ENCODE measurements around the gene RSBN1. TPM values are rescaled to one million over a fixed set of nuclear protein-coding genes. Genes with fewer than 3 reads are reported as not detected.

RSBN1 gene
- total and polyA plus RNA-seq, 9 of the 15 experiments (the other 6 are each of a cell fraction or from before 2014, with no cell fraction given): 4.5 to 24.3 (median 13.0) TPM

DNA sequence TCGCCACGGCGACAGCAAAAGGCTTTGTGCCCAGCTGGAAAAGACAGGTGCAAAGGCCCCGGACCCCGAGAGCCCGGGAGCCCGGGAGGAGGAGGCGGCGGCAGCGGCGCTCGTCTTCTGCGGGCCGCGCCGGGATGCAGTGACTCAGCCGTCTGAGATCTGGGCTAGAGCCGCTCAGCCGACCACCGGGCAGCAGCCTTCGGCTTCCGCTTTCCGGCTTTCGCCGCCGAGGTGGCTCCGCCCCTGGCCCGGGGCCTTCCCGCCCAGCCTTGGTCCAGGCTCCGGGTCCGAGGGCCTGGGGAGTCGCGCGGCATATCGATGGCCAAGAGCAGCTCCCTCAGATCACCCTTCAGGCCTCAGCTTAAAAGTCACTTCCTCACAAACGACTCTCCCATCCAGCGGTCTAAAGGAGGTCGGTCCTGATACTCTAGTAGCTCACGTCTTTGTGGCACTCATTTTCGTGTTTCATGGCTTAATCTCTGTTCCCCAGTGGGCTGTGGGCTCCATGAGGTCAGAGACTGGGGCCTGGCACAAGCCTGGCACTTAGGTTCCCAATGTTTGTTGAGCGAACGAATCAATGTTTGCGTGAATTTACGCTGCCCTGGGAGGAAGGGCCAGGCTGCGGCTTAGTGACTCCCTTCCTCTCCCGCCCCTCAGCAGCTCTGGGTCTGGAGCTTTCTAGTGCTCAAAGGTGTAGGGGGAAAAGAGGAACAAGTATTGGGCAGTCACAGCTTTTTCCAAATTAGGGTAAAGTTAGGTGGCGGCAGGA is 52.8 kb downstream of the RSBN1 start, which contains the start of gene PHTF1 (continued):
- peak; percentile 78; the same call in 1 of the 2 replicates for TF ChIP-seq FOXO4 (CRISPR knock-in tag; IDR thresholded peaks at IDR 0.05)
- TF ChIP-seq, protein P1, sequence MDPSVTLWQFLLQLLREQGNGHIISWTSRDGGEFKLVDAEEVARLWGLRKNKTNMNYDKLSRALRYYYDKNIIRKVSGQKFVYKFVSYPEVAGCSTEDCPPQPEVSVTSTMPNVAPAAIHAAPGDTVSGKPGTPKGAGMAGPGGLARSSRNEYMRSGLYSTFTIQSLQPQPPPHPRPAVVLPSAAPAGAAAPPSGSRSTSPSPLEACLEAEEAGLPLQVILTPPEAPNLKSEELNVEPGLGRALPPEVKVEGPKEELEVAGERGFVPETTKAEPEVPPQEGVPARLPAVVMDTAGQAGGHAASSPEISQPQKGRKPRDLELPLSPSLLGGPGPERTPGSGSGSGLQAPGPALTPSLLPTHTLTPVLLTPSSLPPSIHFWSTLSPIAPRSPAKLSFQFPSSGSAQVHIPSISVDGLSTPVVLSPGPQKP (CRISPR knock-in tag; IDR thresholded peaks at IDR 0.05): no peak
- TF ChIP-seq E2F6 (IDR thresholded peaks at IDR 0.05; ENCODE audit: borderline replicate concordance in 1 of 2, extremely low read depth in 1 of 2, insufficient read depth in 1 of 2, insufficient read length in 1 of 2, low read depth in 1 of 2, low read length in 1 of 2, poor library complexity in 1 of 2, severe bottlenecking in 1 of 2): peak; percentile 69 to 93
- 0 out of 2 replicates have a peak, but pooled peaks have one; percentile 27 for TF ChIP-seq PTBP1 (IDR thresholded peaks at IDR 0.05; ENCODE audit: low read depth, low read length)
- TF ChIP-seq, protein P2, sequence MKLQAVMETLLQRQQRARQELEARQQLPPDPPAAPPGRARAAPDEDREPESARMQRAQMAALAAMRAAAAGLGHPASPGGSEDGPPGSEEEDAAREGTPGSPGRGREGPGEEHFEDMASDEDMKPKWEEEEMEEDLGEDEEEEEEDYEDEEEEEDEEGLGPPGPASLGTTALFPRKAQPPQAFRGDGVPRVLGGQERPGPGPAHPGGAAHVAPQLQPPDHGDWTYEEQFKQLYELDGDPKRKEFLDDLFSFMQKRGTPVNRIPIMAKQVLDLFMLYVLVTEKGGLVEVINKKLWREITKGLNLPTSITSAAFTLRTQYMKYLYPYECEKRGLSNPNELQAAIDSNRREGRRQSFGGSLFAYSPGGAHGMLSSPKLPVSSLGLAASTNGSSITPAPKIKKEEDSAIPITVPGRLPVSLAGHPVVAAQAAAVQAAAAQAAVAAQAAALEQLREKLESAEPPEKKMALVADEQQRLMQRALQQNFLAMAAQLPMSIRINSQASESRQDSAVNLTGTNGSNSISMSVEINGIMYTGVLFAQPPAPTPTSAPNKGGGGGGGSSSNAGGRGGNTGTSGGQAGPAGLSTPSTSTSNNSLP (IDR thresholded peaks at IDR 0.05; ENCODE audit: borderline replicate concordance, low read depth, low read length): no peak
- no peak for TF ChIP-seq ZNF699 (CRISPR knock-in tag; IDR thresholded peaks at IDR 0.05; ENCODE audit: insufficient replicate concordance)
- TF ChIP-seq STAT5B (CRISPR knock-in tag; IDR thresholded peaks at IDR 0.05): no peak
- TF ChIP-seq GABPA (tag; conservative IDR thresholded peaks at IDR 0.05; ENCODE audit: low read depth): peak; percentile 84
- peak; percentile 99 for TF ChIP-seq POLR2G (IDR thresholded peaks at IDR 0.05; ENCODE audit: low read depth, low read length)
- TF ChIP-seq ZNF41 (CRISPR knock-in tag; conservative IDR thresholded peaks at IDR 0.05): peak; percentile 50; the same call in 1 of the 2 replicates
- TF ChIP-seq SETDB1 (IDR thresholded peaks at IDR 0.05; ENCODE audit: low read length): no peak
- TF ChIP-seq FOSL1 (tag; conservative IDR thresholded peaks at IDR 0.05): peak; percentile 84
- TF ChIP-seq ZKSCAN3 (CRISPR knock-in tag; IDR thresholded peaks at IDR 0.05): no peak
- TF ChIP-seq MEF2A (IDR thresholded peaks at IDR 0.05; ENCODE audit: control insufficient read depth, low read depth, low read length): no peak
- peak; percentile 66 for TF ChIP-seq NBN (IDR thresholded peaks at IDR 0.05; ENCODE audit: low read depth)
- peak in 1 of 3 experiments; percentile 72; a peak in 1 of 6 replicates for TF ChIP-seq ZBTB11 (CRISPR knock-in tag; IDR thresholded peaks at IDR 0.05)
- no peak for TF ChIP-seq SNIP1 (IDR thresholded peaks at IDR 0.05; ENCODE audit: low read depth)
